ENCODE results near the gene C10orf120.

C10orf120 gene

GRCh38 chr10:122703483-122704448, 4.1 kb upstream of the C10orf120 start:
- peak; percentile 42 for DNase-seq (ENCODE audit: low read depth)

- DNase-seq (ENCODE audit: low read depth), result no peak
Observed at GRCh38 chr10:122702275-122702674, 2.6 kb upstream of the C10orf120 start.

GRCh38 chr10:122701652-122702051, 2.0 kb upstream of the C10orf120 start:
- no peak for DNase-seq (ENCODE audit: low read depth)

GRCh38 chr10:122696687-122697086, 3.0 kb downstream of the C10orf120 start:
- no peak for DNase-seq (ENCODE audit: low read depth)

- no peak for DNase-seq (ENCODE audit: low read depth)
Observed at GRCh38 chr10:122692744-122693143, 6.9 kb downstream of the C10orf120 start.

- DNase-seq (ENCODE audit: low read depth), result no peak
Observed at GRCh38 chr10:122689146-122689820, 10.4 kb downstream of the C10orf120 start.

GRCh38 chr10:122688293-122688989, 11.2 kb downstream of the C10orf120 start:
- no peak for DNase-seq (ENCODE audit: low read depth)

- no peak for DNase-seq (ENCODE audit: low read depth)
Observed at GRCh38 chr10:122682522-122682921, 17.1 kb downstream of the C10orf120 start.

- DNase-seq (ENCODE audit: low read depth), result no peak
Observed at GRCh38 chr10:122678266-122678665, 21.4 kb downstream of the C10orf120 start.

- no peak for DNase-seq (ENCODE audit: low read depth)
Observed at GRCh38 chr10:122675278-122675677, 24.4 kb downstream of the C10orf120 start.

- DNase-seq (ENCODE audit: low read depth), result no peak
Observed at GRCh38 chr10:122674781-122675180, 24.9 kb downstream of the C10orf120 start.

GRCh38 chr10:122673731-122674130, 25.9 kb downstream of the C10orf120 start:
- no peak for DNase-seq (ENCODE audit: low read depth)

GRCh38 chr10:122673269-122673668, 26.4 kb downstream of the C10orf120 start:
- no peak for DNase-seq (ENCODE audit: low read depth)

GRCh38 chr10:122672655-122673054, 27.0 kb downstream of the C10orf120 start:
- no peak for DNase-seq (ENCODE audit: low read depth)

GRCh38 chr10:122671355-122671754, 28.3 kb downstream of the C10orf120 start:
- no peak for DNase-seq (ENCODE audit: low read depth)

GRCh38 chr10:122669842-122670241, 29.8 kb downstream of the C10orf120 start:
- DNase-seq (ENCODE audit: low read depth), result no peak

- no peak for DNase-seq (ENCODE audit: low read depth)
Observed at GRCh38 chr10:122669045-122669444, 30.6 kb downstream of the C10orf120 start.

GRCh38 chr10:122665946-122666345, 33.7 kb downstream of the C10orf120 start:
- DNase-seq (ENCODE audit: low read depth), result no peak

- DNase-seq (ENCODE audit: low read depth), result no peak
Observed at GRCh38 chr10:122665329-122665860, 34.3 kb downstream of the C10orf120 start.

- DNase-seq (ENCODE audit: low read depth), result no peak
Observed at GRCh38 chr10:122664501-122664900, 35.1 kb downstream of the C10orf120 start.

- DNase-seq (ENCODE audit: low read depth), result no peak
Observed at GRCh38 chr10:122663516-122664130, 36.0 kb downstream of the C10orf120 start.

- DNase-seq (ENCODE audit: low read depth), result no peak
Observed at GRCh38 chr10:122662231-122662630, 37.4 kb downstream of the C10orf120 start.

Data from fibroblast of gingiva (primary cell).